ENCODE data around the gene KDM2A.
"Not testable (repeated sequence)": the region's sequence is repeated elsewhere in the genome, so short reads cannot be mapped to it uniquely, and the experiment has no call there.

Gene KDM2A

GRCh38 chr11:67177399-67178281, 58.6 kb downstream of the KDM2A start:
- TF ChIP-seq CTCF (IDR thresholded peaks at IDR 0.05; ENCODE audit: low read depth, low read length): no peak
- no peak for DNase-seq (ENCODE audit: extremely low read depth, low read depth)

GRCh38 chr11:67178421-67178820, 59.4 kb downstream of the KDM2A start:
- no peak for DNase-seq (ENCODE audit: extremely low read depth, low read depth)
- TF ChIP-seq CTCF (IDR thresholded peaks at IDR 0.05; ENCODE audit: low read depth, low read length): no peak

- no peak for TF ChIP-seq CTCF (IDR thresholded peaks at IDR 0.05; ENCODE audit: low read depth, low read length)
- peak; percentile 41 for DNase-seq (ENCODE audit: extremely low read depth, low read depth)
Observed at GRCh38 chr11:67178878-67179277, 59.8 kb downstream of the KDM2A start.

GRCh38 chr11:67179892-67180490, 60.9 kb downstream of the KDM2A start:
- no peak for TF ChIP-seq CTCF (IDR thresholded peaks at IDR 0.05; ENCODE audit: low read depth, low read length)
- no peak for DNase-seq (ENCODE audit: extremely low read depth, low read depth)

- TF ChIP-seq CTCF (IDR thresholded peaks at IDR 0.05; ENCODE audit: low read depth, low read length): no peak
- DNase-seq (ENCODE audit: extremely low read depth, low read depth): no peak
Observed at GRCh38 chr11:67194096-67194495, 75.0 kb downstream of the KDM2A start.

GRCh38 chr11:67195971-67196456, 77.0 kb downstream of the KDM2A start:
- DNase-seq (ENCODE audit: extremely low read depth, low read depth): peak; percentile 51
- TF ChIP-seq CTCF (IDR thresholded peaks at IDR 0.05; ENCODE audit: low read depth, low read length): peak; percentile 4

- DNase-seq (ENCODE audit: extremely low read depth, low read depth): no peak
- TF ChIP-seq CTCF (IDR thresholded peaks at IDR 0.05; ENCODE audit: low read depth, low read length): no peak
Observed at GRCh38 chr11:67197606-67198005, 78.5 kb downstream of the KDM2A start.

- DNase-seq (ENCODE audit: extremely low read depth, low read depth): not testable (repeated sequence)
Observed at GRCh38 chr11:67198781-67199180, 79.7 kb downstream of the KDM2A start.

All from AG09319 (cell line).